ENCODE measurements around the gene ADAMTS2. TPM values are rescaled to one million over a fixed set of nuclear protein-coding genes. Genes with fewer than 3 reads are reported as not detected.

Gene ADAMTS2
- polyA plus RNA-seq, 3 donors = 0.74 to 2.3 TPM; not detected in 1

DNA sequence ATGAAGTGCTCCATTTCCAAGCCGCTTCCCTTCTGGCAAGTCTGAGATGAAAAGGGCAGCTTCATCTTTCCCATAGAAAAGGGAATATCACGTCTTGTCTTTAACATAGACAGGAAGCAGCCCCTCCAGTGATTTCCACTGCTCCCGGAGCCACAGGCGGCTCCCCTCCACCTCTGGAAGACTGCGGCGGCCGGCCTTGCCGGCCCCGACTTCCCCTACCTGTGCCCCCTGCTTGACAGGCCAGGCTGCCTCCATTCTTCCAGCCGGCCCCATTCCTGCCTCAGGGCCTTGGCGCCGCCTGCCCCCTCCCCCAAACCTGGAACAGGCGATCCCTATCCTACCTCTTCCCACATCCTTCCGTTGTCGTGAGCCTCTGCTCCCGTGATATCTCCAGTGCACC, 143.3 kb downstream of the ADAMTS2 start:
- Histone ChIP-seq H3K27ac (ENCODE audit: low read depth in 1 of 2, low read length in 2 of 2) (no peak overlapping the region), H4K20me1 (ENCODE audit: insufficient read depth, low read length) (no peaks in the 10 kb centered on the region), H3K27me3 (ENCODE audit: control insufficient read depth in 2 of 2, insufficient read depth in 2 of 2, low read length in 2 of 2) (no peaks in the 10 kb centered on the region), H3K9me3 (replicated peaks in 1 of 2; ENCODE audit: control insufficient read depth in 1 of 2, insufficient read depth in 1 of 2, low read length in 2 of 2) (no peaks in the 10 kb centered on the region), H3K79me2 (ENCODE audit: insufficient read depth, low read length) (no peaks in the 10 kb centered on the region), H3K4me3 (replicated peaks in 1 of 3; ENCODE audit: low read depth in 2 of 3, low read length in 3 of 3) (no peak overlapping the region), H3K4me1 (ENCODE audit: control insufficient read depth in 1 of 2, insufficient read depth in 2 of 2, low read length in 2 of 2) (no peaks in the 10 kb centered on the region), H2AFZ (ENCODE audit: insufficient read depth, low read depth, low read length, poor library complexity, severe bottlenecking) (no peak overlapping the region), H3K4me2 (replicated peaks; ENCODE audit: extremely low read depth, low read length, poor library complexity, severe bottlenecking) (no peak overlapping the region), H3K36me3 (replicated peaks in 1 of 2; ENCODE audit: control insufficient read depth in 1 of 2, insufficient read depth in 2 of 2, low read length in 2 of 2) (no peaks in the 10 kb centered on the region), H3K9ac (ENCODE audit: insufficient read depth, low read length, poor library complexity, severe bottlenecking) (no peak overlapping the region)
- intact Hi-C loops (cut with micrococcal nuclease) = no loop called here
- DNase-seq = no peak
- Mint-ChIP-seq H3K4me1 (no peaks in the 10 kb centered on the region), H3K4me3 (no peak overlapping the region), H3K27me3 (ENCODE audit: low read depth in 3 of 3) (peaks cover 0 to 2% (median 0%) of the 10 kb centered on the region in 3 donors), H3K27ac (no peak overlapping the region), H3K9me3 (peaks cover 0 to 2% (median 0%) of the 10 kb centered on the region in 7 donors), H3K36me3 (no peaks in the 10 kb centered on the region)
- TF ChIP-seq, protein P1, sequence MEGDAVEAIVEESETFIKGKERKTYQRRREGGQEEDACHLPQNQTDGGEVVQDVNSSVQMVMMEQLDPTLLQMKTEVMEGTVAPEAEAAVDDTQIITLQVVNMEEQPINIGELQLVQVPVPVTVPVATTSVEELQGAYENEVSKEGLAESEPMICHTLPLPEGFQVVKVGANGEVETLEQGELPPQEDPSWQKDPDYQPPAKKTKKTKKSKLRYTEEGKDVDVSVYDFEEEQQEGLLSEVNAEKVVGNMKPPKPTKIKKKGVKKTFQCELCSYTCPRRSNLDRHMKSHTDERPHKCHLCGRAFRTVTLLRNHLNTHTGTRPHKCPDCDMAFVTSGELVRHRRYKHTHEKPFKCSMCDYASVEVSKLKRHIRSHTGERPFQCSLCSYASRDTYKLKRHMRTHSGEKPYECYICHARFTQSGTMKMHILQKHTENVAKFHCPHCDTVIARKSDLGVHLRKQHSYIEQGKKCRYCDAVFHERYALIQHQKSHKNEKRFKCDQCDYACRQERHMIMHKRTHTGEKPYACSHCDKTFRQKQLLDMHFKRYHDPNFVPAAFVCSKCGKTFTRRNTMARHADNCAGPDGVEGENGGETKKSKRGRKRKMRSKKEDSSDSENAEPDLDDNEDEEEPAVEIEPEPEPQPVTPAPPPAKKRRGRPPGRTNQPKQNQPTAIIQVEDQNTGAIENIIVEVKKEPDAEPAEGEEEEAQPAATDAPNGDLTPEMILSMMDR (IDR thresholded peaks at IDR 0.05) = no peak
- 93% methylated on average over 16 of the region's 16 CpGs for WGBS (ENCODE audit: insufficient coverage)

DNA sequence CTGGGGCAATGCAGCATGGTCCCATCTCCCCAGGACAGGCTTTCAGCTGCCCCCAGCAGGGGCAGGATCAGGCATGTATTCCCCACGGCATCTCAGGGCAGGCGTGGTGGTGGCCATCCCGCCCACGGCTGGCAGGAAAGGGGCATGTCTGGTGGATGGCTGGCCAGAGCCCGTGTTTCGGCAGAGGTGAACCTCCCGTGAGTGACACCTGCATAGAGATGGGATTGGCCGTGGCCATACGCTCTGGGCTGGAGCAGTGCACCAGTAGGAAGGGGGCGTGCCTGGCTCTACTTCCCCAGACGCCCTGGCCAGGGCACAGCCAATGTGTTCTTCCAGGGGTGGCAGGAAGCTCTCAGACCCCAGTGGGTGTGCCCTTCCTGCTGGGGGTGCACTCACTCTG, 146.0 kb downstream of the ADAMTS2 start:
- DNase-seq = no peak
- Histone ChIP-seq H3K9me3 (replicated peaks in 1 of 2; ENCODE audit: control insufficient read depth in 1 of 2, insufficient read depth in 1 of 2, low read length in 2 of 2) (no peaks in the 10 kb centered on the region), H3K4me2 (replicated peaks; ENCODE audit: extremely low read depth, low read length, poor library complexity, severe bottlenecking) (no peak overlapping the region), H4K20me1 (ENCODE audit: insufficient read depth, low read length) (no peaks in the 10 kb centered on the region), H3K9ac (ENCODE audit: insufficient read depth, low read length, poor library complexity, severe bottlenecking) (no peak overlapping the region), H3K79me2 (ENCODE audit: insufficient read depth, low read length) (no peaks in the 10 kb centered on the region), H2AFZ (ENCODE audit: insufficient read depth, low read depth, low read length, poor library complexity, severe bottlenecking) (no peak overlapping the region), H3K4me3 (replicated peaks in 1 of 3; ENCODE audit: low read depth in 2 of 3, low read length in 3 of 3) (no peak overlapping the region), H3K27me3 (ENCODE audit: control insufficient read depth in 2 of 2, insufficient read depth in 2 of 2, low read length in 2 of 2) (no peaks in the 10 kb centered on the region), H3K36me3 (replicated peaks in 1 of 2; ENCODE audit: control insufficient read depth in 1 of 2, insufficient read depth in 2 of 2, low read length in 2 of 2) (no peaks in the 10 kb centered on the region), H3K27ac (ENCODE audit: low read depth in 1 of 2, low read length in 2 of 2) (no peak overlapping the region), H3K4me1 (ENCODE audit: control insufficient read depth in 1 of 2, insufficient read depth in 2 of 2, low read length in 2 of 2) (no peaks in the 10 kb centered on the region)
- WGBS (ENCODE audit: insufficient coverage) = 93% methylated on average over 11 of the region's 11 CpGs
- no peaks in the 10 kb centered on the region for H3K36me3 Mint-ChIP-seq
- H3K27ac Mint-ChIP-seq = no peak overlapping the region
- peaks cover 0 to 2% (median 0%) of the 10 kb centered on the region in 7 donors for H3K9me3 Mint-ChIP-seq
- peaks cover 0 to 7% (median 0%) of the 10 kb centered on the region in 3 donors for H3K27me3 Mint-ChIP-seq (ENCODE audit: low read depth in 3 of 3)
- H3K4me3 Mint-ChIP-seq = no peak overlapping the region
- no peaks in the 10 kb centered on the region for H3K4me1 Mint-ChIP-seq
- TF ChIP-seq, protein P1 (IDR thresholded peaks at IDR 0.05) = no peak
- intact Hi-C loops (cut with micrococcal nuclease) = no loop called here
